Posterior cingulate gyrus (tissue), 11 donors: Measurements from ENCODE around the gene CHM.
"Not testable (repeated sequence)": the region's sequence is repeated elsewhere in the genome, so short reads cannot be mapped to it uniquely, and the experiment has no call there.

Experiments
- DNase-seq, 10 donors: peaks; one replicate each; pipeline versions ENCODE4 v3.0.0 to v3.0.0-alpha.2; 2020 to 2021; ENCODE audit warnings: mixed read lengths in 3 of 10
- intact Hi-C: fragments of 100-400 bp; cut with DNase I; formaldehyde crosslinking; loops from one replicate; pipeline ENCODE4 v1.15.1; 2023

The CHM gene

GRCh38 chrX:86047174-86047935 is at the start of gene CHM:
Gene CHM, minus strand, starts transcription at chrX:86047558. Its CDS starts 26 bp downstream, at chrX:86047532.
- intact Hi-C loops: no loop called here
- DNase-seq: peak; percentile 42 to 93 (median 60)

GRCh38 chrX:86078650-86079049 is 31.3 kb upstream of the CHM start:
- intact Hi-C loops: no loop called here
- no peak for DNase-seq

GRCh38 chrX:86066998-86067397 is 19.6 kb upstream of the CHM start:
- intact Hi-C loops: no loop called here
- DNase-seq: no peak

GRCh38 chrX:86061407-86061806 is 14.0 kb upstream of the CHM start:
- DNase-seq: no peak
- intact Hi-C loops: no loop called here

GRCh38 chrX:86051741-86052140 is 4.4 kb upstream of the CHM start:
- intact Hi-C loops: no loop called here

GRCh38 chrX:86047936-86048280 is 550 bp upstream of the CHM start:
- peak in 1 of 10 donors; percentile 1 for DNase-seq
- intact Hi-C loops: no loop called here

More at GRCh38 chrX:86051741-86052140, 4.4 kb upstream of the CHM start:
- DNase-seq: no peak

GRCh38 chrX:86044216-86044615 is 3.1 kb downstream of the CHM start:
- no peak for DNase-seq
- intact Hi-C loops: no loop called here

GRCh38 chrX:86039625-86040568 is 7.5 kb downstream of the CHM start:
- peak in 1 of 10 donors; percentile 53 for DNase-seq
- intact Hi-C loops: no loop called here

- intact Hi-C loops: no loop called here
- DNase-seq: no peak
Measured at GRCh38 chrX:86033385-86033784, 14.0 kb downstream of the CHM start.

GRCh38 chrX:86028681-86029080 is 18.7 kb downstream of the CHM start:
- intact Hi-C loops: no loop called here
- no peak for DNase-seq

- DNase-seq: no peak
- intact Hi-C loops: no loop called here
Measured at GRCh38 chrX:86023811-86024210, 23.5 kb downstream of the CHM start.

GRCh38 chrX:86021652-86022289 is 25.6 kb downstream of the CHM start:
- intact Hi-C loops: no loop called here
- no peak for DNase-seq

GRCh38 chrX:86016139-86016538 is 31.2 kb downstream of the CHM start:
- no peak for DNase-seq
- intact Hi-C loops: no loop called here

GRCh38 chrX:86014959-86015358 is 32.4 kb downstream of the CHM start:
- intact Hi-C loops, DNase-seq: not testable (repeated sequence)

- DNase-seq: no peak
- intact Hi-C loops: no loop called here
Measured at GRCh38 chrX:86014421-86014820, 32.9 kb downstream of the CHM start.

- DNase-seq: no peak
- intact Hi-C loops: no loop called here
Measured at GRCh38 chrX:86013792-86014191, 33.6 kb downstream of the CHM start.

GRCh38 chrX:86012188-86012587 is 35.2 kb downstream of the CHM start:
- intact Hi-C loops: no loop called here

GRCh38 chrX:86009803-86010202 is 37.6 kb downstream of the CHM start:
- DNase-seq, intact Hi-C loops: not testable (repeated sequence)

More at GRCh38 chrX:86012188-86012587, 35.2 kb downstream of the CHM start:
- DNase-seq: no peak

- intact Hi-C loops, DNase-seq: not testable (repeated sequence)
Measured at GRCh38 chrX:86007891-86008290, 39.5 kb downstream of the CHM start.

- peak in 3 of 10 donors; percentile 38 to 63 (median 55) for DNase-seq
- intact Hi-C loops: no loop called here
Measured at GRCh38 chrX:86002076-86002896, 45.1 kb downstream of the CHM start.
